ENCODE measurements around the gene SORCS2. TPM values are rescaled to one million over a fixed set of nuclear protein-coding genes. Genes with fewer than 3 reads are reported as not detected.

Gene SORCS2
- total RNA-seq, 1 donor from 2014 or later, result 10.9 TPM

DNA sequence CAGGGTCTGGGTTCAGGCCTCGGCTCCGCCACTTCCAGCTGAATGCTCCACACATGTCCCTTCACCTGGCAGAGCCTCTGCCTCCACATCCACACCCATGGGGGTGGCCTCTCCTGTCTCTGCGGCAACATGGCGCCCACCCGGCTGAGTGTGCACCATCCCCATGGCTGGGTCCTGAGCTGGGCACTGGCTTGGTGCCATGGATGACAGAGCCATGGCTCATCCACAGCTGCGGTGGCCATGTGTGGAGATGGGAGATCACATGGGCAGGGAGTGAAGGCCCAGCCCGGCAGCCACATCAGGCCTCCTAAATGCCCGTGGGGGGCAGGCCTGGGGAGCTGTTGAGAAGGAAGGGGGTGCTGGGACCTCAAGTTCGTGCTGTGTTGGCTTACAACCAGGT, 533.6 kb downstream of the SORCS2 start:
- Mint-ChIP-seq H3K9me3 (ENCODE audit: low read depth) (no peaks in the 10 kb centered on the region), H3K27ac (ENCODE audit: unreplicated experiment) (no peak overlapping the region), H3K4me1 (ENCODE audit: low read depth) (no peaks in the 10 kb centered on the region), H3K4me3 (ENCODE audit: unreplicated experiment) (no peak overlapping the region), H3K27me3 (ENCODE audit: low read depth) (peaks cover 22% of the 10 kb centered on the region), H3K36me3 (ENCODE audit: low read depth) (no peaks in the 10 kb centered on the region)
- TF ChIP-seq, protein P1, sequence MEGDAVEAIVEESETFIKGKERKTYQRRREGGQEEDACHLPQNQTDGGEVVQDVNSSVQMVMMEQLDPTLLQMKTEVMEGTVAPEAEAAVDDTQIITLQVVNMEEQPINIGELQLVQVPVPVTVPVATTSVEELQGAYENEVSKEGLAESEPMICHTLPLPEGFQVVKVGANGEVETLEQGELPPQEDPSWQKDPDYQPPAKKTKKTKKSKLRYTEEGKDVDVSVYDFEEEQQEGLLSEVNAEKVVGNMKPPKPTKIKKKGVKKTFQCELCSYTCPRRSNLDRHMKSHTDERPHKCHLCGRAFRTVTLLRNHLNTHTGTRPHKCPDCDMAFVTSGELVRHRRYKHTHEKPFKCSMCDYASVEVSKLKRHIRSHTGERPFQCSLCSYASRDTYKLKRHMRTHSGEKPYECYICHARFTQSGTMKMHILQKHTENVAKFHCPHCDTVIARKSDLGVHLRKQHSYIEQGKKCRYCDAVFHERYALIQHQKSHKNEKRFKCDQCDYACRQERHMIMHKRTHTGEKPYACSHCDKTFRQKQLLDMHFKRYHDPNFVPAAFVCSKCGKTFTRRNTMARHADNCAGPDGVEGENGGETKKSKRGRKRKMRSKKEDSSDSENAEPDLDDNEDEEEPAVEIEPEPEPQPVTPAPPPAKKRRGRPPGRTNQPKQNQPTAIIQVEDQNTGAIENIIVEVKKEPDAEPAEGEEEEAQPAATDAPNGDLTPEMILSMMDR (IDR thresholded peaks at IDR 0.05), result no peak
- no peak for DNase-seq (ENCODE audit: low spot score)

DNA sequence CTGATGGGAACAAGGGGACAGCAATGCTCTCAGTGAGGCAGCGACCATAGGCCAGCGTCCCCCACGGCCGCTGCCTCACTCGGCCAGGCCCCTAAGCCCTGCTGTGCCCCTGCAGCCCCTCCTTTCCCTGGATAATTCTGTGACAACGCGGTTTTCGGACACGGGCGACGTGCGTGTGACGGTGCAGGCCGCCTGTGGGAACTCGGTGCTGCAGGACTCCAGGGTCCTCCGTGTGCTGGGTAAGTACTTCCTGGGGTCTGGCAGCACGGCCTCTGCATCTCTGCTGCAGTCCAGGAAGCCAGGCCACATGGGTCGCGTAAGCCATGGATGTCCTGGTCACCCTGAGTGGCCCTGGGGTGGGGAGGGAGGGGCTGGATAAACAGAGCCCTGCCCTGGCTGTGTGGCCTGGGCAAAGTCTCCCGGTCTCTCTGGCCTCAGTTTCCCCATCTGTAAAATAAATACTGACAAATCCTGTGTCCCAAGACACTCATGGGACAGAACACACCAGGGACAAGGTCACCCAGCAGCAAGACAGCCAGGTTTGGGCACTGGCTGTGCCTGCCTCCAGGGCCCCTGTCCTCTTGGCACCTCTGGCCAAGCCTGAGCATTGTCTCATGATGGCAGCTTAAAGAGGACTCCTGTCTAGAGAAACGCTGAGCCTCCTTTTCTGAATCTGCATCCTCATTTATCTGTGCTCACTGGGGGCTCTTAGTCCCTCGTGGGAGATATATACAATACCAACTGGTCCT, 534.5 kb downstream of the SORCS2 start:
- H3K27ac Mint-ChIP-seq (ENCODE audit: unreplicated experiment), result no peak overlapping the region
- TF ChIP-seq, protein P1 (IDR thresholded peaks at IDR 0.05), result no peak
- no peak for DNase-seq (ENCODE audit: low spot score)
- H3K27me3 Mint-ChIP-seq (ENCODE audit: low read depth), result peaks cover 18% of the 10 kb centered on the region
- no peaks in the 10 kb centered on the region for H3K4me1 Mint-ChIP-seq (ENCODE audit: low read depth)
- H3K36me3 Mint-ChIP-seq (ENCODE audit: low read depth), result no peaks in the 10 kb centered on the region
- H3K9me3 Mint-ChIP-seq (ENCODE audit: low read depth), result no peaks in the 10 kb centered on the region
- H3K4me3 Mint-ChIP-seq (ENCODE audit: unreplicated experiment), result no peak overlapping the region

DNA sequence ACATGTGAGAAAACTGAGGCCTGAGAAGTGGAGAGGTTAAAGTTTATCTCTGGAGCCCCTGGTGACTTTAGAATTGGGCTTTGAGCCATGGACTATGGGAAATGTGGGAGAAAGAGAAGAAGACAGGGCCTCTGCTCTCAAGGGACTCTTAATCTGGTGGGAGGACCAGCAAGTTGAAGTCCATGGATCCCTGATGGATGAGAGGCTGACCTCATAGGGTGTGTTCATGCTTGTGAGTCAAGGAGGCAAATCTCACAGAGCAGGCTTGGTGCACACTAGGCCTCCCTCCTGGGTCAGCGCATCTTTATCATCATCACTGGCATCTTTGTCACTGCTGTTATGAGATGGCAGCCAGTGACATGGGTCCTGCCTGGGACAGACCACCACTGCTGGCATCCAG, 535.4 kb downstream of the SORCS2 start:
- Mint-ChIP-seq H3K4me3 (ENCODE audit: unreplicated experiment) (no peak overlapping the region), H3K27me3 (ENCODE audit: low read depth) (peaks cover 22% of the 10 kb centered on the region), H3K36me3 (ENCODE audit: low read depth) (no peaks in the 10 kb centered on the region), H3K9me3 (ENCODE audit: low read depth) (no peaks in the 10 kb centered on the region), H3K27ac (ENCODE audit: unreplicated experiment) (no peak overlapping the region), H3K4me1 (ENCODE audit: low read depth) (no peaks in the 10 kb centered on the region)
- TF ChIP-seq, protein P1 (IDR thresholded peaks at IDR 0.05), result no peak
- DNase-seq (ENCODE audit: low spot score), result no peak

DNA sequence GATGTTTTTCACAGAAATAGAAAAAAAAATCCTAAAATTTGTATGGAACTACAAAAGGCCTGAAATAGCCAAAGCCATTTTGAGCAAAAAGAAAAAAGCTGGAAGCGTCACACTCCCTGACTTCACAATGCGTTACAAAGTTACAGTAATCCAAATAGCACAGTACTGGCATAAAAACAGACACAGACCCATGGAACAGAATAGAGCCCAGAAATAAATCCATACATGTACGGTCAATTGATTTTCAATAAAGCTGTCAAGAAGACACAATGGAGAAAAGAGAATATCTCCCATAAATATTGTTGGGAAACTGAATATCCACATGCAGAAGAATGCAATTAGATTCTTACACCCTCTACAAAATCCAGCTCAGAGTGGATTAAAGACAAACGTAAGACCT, 539.1 kb downstream of the SORCS2 start:
- Mint-ChIP-seq H3K27ac (ENCODE audit: unreplicated experiment) (no peak overlapping the region), H3K36me3 (ENCODE audit: low read depth) (no peaks in the 10 kb centered on the region), H3K27me3 (ENCODE audit: low read depth) (peaks cover 34% of the 10 kb centered on the region), H3K4me3 (ENCODE audit: unreplicated experiment) (no peak overlapping the region), H3K9me3 (ENCODE audit: low read depth) (no peaks in the 10 kb centered on the region), H3K4me1 (ENCODE audit: low read depth) (no peaks in the 10 kb centered on the region)
- TF ChIP-seq, protein P1 (IDR thresholded peaks at IDR 0.05), result no peak
- no peak for DNase-seq (ENCODE audit: low spot score)

DNA sequence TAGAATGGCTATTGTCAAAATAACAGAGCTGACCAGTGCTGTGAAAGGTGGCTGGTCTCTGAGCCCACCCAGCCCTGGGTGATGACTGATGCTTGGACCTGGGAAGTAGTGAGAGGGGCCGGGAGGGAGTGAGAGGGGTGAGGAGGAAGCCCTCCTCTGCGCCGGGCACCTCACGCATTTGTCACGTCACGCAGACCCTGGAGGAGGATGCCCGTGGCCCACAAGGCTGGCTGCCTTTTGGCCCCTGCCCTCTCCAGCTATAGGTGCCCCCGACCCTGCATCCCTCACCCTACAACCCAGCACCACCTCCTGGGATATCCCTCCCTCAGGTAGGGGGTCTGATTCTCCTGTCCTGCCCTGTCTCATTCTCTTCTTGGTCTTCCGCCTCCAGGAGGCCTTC, 539.9 kb downstream of the SORCS2 start:
- Mint-ChIP-seq H3K9me3 (ENCODE audit: low read depth) (no peaks in the 10 kb centered on the region), H3K27me3 (ENCODE audit: low read depth) (peaks cover 36% of the 10 kb centered on the region), H3K4me1 (ENCODE audit: low read depth) (no peaks in the 10 kb centered on the region), H3K27ac (ENCODE audit: unreplicated experiment) (no peak overlapping the region), H3K36me3 (ENCODE audit: low read depth) (peaks cover 2% of the 10 kb centered on the region), H3K4me3 (ENCODE audit: unreplicated experiment) (no peak overlapping the region)
- TF ChIP-seq, protein P1 (IDR thresholded peaks at IDR 0.05), result no peak
- no peak for DNase-seq (ENCODE audit: low spot score)

Measured in chondrocyte (in vitro differentiated cells).